Activated CD4-positive, alpha-beta memory T cell treated with anti-CD3 and anti-CD28 coated beads for 36 hours (primary cell): Measurements from ENCODE around the gene TMC3. TPM values are rescaled to one million over a fixed set of nuclear protein-coding genes. Genes with fewer than 3 reads are reported as not detected.
"Not testable (repeated sequence)": the region's sequence is repeated elsewhere in the genome, so short reads cannot be mapped to it uniquely, and the experiment has no call there.

Experiments used
- CTCF ChIA-PET: fragments of 350-600 bp; sonication (Branson Sonifier 250); formaldehyde crosslinking; loops from one replicate; lab custom pipeline; 2021; ENCODE audit warnings: antibody characterized with exemption, inconsistent platforms; lab: Charles Lee
- POLR2A ChIA-PET: fragments of 350-600 bp; sonication (Branson Sonifier 250); formaldehyde crosslinking; loops from one replicate; lab custom pipeline; 2021; ENCODE audit warnings: antibody characterized with exemption; lab: Charles Lee
- DNase-seq: peaks from one replicate; pipeline ENCODE4 v3.0.0-alpha.2; 2020
- H3K27ac Mint-ChIP-seq: one replicate; pipeline ENCODE4 v1.8.0; 2021; ENCODE audit warnings: mixed read lengths
- H3K27me3 Mint-ChIP-seq: one replicate; pipeline ENCODE4 v1.8.0; 2021; ENCODE audit warnings: mixed read lengths
- H3K36me3 Mint-ChIP-seq: one replicate; pipeline ENCODE4 v1.8.0; 2021; ENCODE audit warnings: mixed read lengths
- H3K4me1 Mint-ChIP-seq: one replicate; pipeline ENCODE4 v1.8.0; 2021; ENCODE audit warnings: low read depth, mixed read lengths
- H3K4me3 Mint-ChIP-seq: one replicate; pipeline ENCODE4 v1.8.0; 2021; ENCODE audit warnings: mild to moderate bottlenecking, mixed read lengths
- H3K9me3 Mint-ChIP-seq: one replicate; pipeline ENCODE4 v1.8.0; 2021; ENCODE audit warnings: mixed read lengths
- intact Hi-C: fragments of 100-400 bp; cut with micrococcal nuclease; formaldehyde crosslinking; loops from one replicate; pipeline ENCODE4 v1.15.1; 2023
- total RNA-seq, 2 experiments: library from RNA; stranded (reverse); gene quantifications; one replicate each; pipeline ENCODE4 v1.2.3, GENCODE V29; 2021

The TMC3 gene
- total RNA-seq, 2 experiments from 2014 or later: not detected

DNA sequence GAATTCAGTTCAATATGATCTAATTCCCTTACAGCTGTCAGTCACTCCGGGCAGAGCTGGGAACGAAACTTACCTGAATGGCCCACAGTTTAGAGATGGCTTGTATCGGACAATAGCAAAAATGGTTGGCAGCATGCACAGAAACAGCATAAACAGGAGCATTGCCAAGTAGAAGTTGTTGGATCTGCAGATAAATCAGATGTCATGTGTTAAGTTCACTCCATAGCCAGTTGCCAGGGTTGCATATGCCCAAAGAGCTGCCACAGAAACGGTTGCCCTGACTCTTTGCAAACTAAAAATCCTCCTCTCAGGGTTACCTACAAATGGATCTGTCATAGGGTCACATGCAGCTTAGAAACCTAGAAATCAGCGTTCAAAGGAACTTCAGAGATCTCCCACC, 34.7 kb downstream of the TMC3 start:
- intact Hi-C loops: loop anchor here (10.0 kb wide), 1 partner anchor 55 kb away; no protein-coding TSS in a partner anchor

DNA sequence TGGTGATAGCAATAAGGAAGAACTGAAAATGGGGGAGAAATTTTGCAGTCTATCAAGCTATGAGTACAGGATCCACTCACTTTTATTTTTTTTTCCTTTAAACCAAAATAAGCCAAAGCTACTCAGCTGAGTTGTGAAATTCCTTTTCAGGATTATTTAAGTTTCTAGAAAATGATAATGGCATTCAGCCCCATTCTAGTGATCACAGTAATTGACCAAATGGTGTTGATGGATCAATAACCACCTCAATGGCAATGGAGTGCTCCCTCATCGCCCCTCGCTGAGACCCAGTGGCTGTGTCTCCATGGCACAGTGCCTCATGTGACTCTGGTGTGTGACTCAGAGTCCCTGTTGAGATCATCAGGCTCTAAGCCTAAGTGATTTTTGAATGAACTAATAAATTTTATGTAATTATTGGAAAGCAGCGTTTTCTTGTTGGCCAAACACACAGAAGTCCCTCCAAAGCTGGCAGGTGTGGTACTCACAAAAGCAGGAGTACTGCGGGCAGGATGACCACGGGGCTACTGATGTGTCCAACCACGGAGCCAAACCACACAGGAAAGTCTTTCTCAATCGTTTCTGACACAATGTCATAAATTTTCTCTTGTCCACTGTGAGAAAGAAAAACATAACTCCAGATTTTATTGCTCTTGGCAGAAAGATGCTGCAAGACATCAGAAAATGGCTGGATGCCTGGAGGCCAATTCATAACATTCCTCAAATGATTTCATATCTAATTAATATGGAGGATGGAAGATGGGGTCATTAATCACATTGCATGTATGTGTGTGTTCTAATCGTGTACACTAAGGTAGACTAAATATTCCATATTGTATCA, 35.6 kb downstream of the TMC3 start:
- intact Hi-C loops: loop anchor here (10.0 kb wide), 1 partner anchor 56 kb away; no protein-coding TSS in a partner anchor
- POLR2A ChIA-PET: no interaction called here
- H3K4me3 Mint-ChIP-seq: no peak overlapping the region

More for the DNA sequence above, 34.7 kb downstream of the TMC3 start:
- POLR2A ChIA-PET: no interaction called here
- H3K4me1 Mint-ChIP-seq: peaks cover 8% of the 10 kb centered on the region
- H3K36me3 Mint-ChIP-seq: no peaks in the 10 kb centered on the region
- no peaks in the 10 kb centered on the region for H3K9me3 Mint-ChIP-seq
- no peak overlapping the region for H3K4me3 Mint-ChIP-seq
- H3K27ac Mint-ChIP-seq: no peak overlapping the region
- CTCF ChIA-PET: interaction anchor here (1.6 to 5.7 kb wide), 2 partner anchors 65 to 73 kb away, joined by 10 to 65 read pairs; no protein-coding TSS in a partner anchor
- H3K27me3 Mint-ChIP-seq: no peaks in the 10 kb centered on the region
- DNase-seq: no peak

DNA sequence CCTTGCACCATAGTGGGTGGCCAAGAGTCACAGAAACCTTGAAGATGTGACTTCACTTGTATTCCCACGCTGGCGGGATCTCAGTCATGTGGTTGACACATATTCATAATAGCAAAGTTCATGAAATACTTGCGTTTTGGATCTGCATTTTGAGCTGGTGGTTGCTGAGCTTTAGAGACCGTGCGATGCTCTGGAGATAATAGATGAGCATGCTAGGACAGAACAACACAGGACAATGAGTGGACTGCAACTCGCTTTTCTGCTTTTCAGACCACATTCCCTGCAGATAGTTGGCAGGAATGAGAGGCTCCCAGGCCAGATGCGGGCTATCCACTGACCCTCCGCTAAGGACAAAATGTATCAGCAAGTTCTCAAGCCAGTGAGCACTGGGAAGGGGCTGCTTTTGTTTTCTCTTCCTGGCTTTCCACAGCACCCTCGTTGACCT, 36.3 kb downstream of the TMC3 start:
- intact Hi-C loops: loop anchor here (10.0 kb wide), 1 partner anchor 57 kb away; no protein-coding TSS in a partner anchor
- CTCF ChIA-PET: interaction anchor here (0.6 to 5.7 kb wide), 7 partner anchors 14 to 413 kb away, joined by 3 to 65 read pairs (median 4); partner anchors contain the start of gene STARD5
- DNase-seq: peak; percentile 24
- Mint-ChIP-seq H3K36me3 (no peaks in the 10 kb centered on the region), H3K4me3 (no peak overlapping the region), H3K9me3 (no peaks in the 10 kb centered on the region), H3K27me3 (no peaks in the 10 kb centered on the region), H3K27ac (no peak overlapping the region), H3K4me1 (peaks cover 8% of the 10 kb centered on the region)
- POLR2A ChIA-PET: no interaction called here

More for the DNA sequence above, 35.6 kb downstream of the TMC3 start:
- no peak for DNase-seq
- CTCF ChIA-PET: interaction anchor here (0.6 to 5.7 kb wide), 7 partner anchors 55 to 414 kb away, joined by 3 to 65 read pairs (median 7); no protein-coding TSS in a partner anchor
- no peaks in the 10 kb centered on the region for H3K36me3 Mint-ChIP-seq
- H3K4me1 Mint-ChIP-seq: peaks cover 8% of the 10 kb centered on the region
- no peaks in the 10 kb centered on the region for H3K27me3 Mint-ChIP-seq
- no peak overlapping the region for H3K27ac Mint-ChIP-seq
- H3K9me3 Mint-ChIP-seq: no peaks in the 10 kb centered on the region

DNA sequence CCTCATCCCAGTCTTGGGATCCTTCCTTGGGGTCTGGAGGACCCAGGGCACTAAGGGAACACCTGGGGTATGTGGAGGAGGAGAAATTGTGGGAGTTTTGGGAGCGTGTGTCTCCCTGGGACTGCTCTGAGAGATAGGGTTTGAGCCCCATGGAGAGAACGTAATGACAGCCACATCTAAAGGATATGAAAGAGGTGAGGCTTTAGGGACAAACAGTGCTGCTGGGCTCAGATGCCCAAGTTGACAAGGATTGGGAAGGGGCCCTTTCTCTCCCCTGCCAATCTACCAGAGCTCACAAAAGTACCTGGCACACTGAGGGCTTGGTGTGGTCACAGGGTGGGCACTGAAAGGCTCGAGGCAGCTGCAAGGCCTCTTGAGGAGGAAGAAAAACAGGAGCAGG, 36.8 kb downstream of the TMC3 start:
- Mint-ChIP-seq H3K27ac (no peak overlapping the region), H3K4me1 (peaks cover 8% of the 10 kb centered on the region), H3K36me3 (no peaks in the 10 kb centered on the region), H3K27me3 (no peaks in the 10 kb centered on the region), H3K4me3 (no peak overlapping the region), H3K9me3 (no peaks in the 10 kb centered on the region)
- POLR2A ChIA-PET: no interaction called here
- CTCF ChIA-PET: interaction anchor here (0.6 to 5.7 kb wide), 18 partner anchors 12 to 360 kb away, joined by 3 to 65 read pairs (median 4); partner anchors contain the start of gene STARD5
- intact Hi-C loops: loop anchor here (10.0 kb wide), 1 partner anchor 58 kb away; no protein-coding TSS in a partner anchor
- DNase-seq: no peak

DNA sequence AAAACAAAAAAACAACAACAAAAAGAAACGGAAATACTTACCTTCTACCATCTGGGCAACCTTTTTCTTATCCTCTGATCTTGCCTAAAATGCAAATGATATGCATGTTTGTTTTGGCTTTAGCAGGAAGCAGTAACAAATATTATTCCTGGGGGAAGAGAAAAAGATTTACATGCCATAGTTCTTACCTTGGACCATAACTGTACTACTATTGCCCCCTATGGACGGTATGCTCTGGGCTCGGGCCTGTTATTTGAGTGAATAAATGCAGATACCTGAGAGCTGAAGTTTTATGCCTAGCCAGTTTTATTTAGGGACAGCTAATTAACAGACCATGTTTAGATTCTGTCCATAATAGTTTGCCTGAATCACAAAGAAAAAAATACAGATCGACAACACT, 37.4 kb downstream of the TMC3 start:
- Mint-ChIP-seq H3K36me3 (no peaks in the 10 kb centered on the region), H3K4me1 (peaks cover 8% of the 10 kb centered on the region), H3K27me3 (no peaks in the 10 kb centered on the region), H3K4me3 (no peak overlapping the region), H3K27ac (no peak overlapping the region), H3K9me3 (no peaks in the 10 kb centered on the region)
- POLR2A ChIA-PET: no interaction called here
- intact Hi-C loops: loop anchor here (10.0 kb wide), 1 partner anchor 58 kb away; no protein-coding TSS in a partner anchor
- peak; percentile 51 for DNase-seq
- CTCF ChIA-PET: interaction anchor here (0.6 to 5.7 kb wide), 18 partner anchors 11 to 359 kb away, joined by 3 to 65 read pairs (median 4); partner anchors contain the start of gene STARD5

DNA sequence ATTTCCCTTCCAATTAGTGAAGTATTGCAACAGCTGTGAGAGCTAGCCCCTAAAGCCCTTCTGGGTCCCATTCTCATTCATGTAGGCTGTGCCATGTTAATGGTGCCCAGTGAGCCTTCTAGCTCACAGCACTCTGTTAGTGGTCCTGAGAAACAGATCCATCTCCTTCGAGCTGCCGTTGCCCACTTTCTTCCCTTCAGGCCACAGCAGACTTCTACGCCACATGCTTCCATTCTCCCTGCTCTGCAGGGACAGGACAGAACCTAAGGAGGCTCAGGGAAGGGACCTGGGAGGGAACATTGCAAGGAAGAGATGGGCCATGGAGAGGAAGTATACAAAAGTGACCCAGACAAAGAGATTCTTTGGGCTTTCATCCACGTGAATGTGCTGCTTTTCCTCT, 38.4 kb downstream of the TMC3 start:
- DNase-seq: no peak
- POLR2A ChIA-PET: no interaction called here
- H3K27ac Mint-ChIP-seq: no peak overlapping the region
- H3K27me3 Mint-ChIP-seq: no peaks in the 10 kb centered on the region
- H3K4me1 Mint-ChIP-seq: peaks cover 8% of the 10 kb centered on the region
- CTCF ChIA-PET: interaction anchor here (0.5 to 5.7 kb wide), 7 partner anchors 8 to 69 kb away, joined by 3 to 65 read pairs (median 4); no protein-coding TSS in a partner anchor
- no peaks in the 10 kb centered on the region for H3K9me3 Mint-ChIP-seq
- no peaks in the 10 kb centered on the region for H3K36me3 Mint-ChIP-seq
- intact Hi-C loops: loop anchor here (10.0 kb wide), 1 partner anchor 59 kb away; no protein-coding TSS in a partner anchor
- H3K4me3 Mint-ChIP-seq: no peak overlapping the region

DNA sequence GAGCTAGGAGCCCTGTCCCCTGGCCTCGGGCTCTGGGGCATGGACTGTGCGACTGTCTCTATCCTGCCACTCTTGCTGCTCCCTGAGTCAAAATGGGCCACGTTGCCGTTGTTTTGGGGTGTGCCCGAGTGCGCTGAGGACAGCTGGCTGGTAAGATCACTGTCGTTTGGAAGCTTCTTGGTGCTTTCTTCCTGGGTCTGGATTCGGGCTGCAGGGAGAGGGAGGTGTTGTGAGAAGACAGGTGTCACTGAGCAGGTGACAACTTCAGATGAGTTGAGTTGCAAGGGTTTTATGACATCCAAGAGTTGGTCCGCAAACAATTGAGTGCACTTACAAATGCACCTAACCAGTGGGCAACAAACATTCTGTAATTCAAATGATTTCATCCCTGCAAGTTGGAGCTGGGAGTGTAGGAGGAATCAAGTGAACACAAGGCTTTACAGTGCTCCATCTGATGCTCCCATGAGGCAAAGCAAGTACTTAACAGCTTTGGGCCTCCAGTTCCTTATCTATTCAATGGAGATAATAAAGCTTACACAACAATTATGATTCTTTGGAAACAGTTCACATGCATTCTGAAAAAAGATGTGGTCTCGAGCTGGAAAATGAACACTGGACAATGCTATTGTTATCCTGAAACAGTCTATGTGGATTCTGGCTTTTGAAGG, 39.1 kb downstream of the TMC3 start:
- ChIA-PET CTCF (interaction anchor here (1.3 to 5.7 kb wide), 6 partner anchors 9 to 69 kb away, joined by 3 to 65 read pairs (median 3); no protein-coding TSS in a partner anchor), POLR2A (no interaction called here)
- intact Hi-C loops: loop anchor here (1.0 to 10.0 kb wide), 2 partner anchors 60 kb away; no protein-coding TSS in a partner anchor
- Mint-ChIP-seq H3K27ac (no peak overlapping the region), H3K36me3 (no peaks in the 10 kb centered on the region), H3K9me3 (no peaks in the 10 kb centered on the region), H3K4me3 (no peak overlapping the region), H3K27me3 (no peaks in the 10 kb centered on the region), H3K4me1 (peaks cover 8% of the 10 kb centered on the region)
- no peak for DNase-seq

DNA sequence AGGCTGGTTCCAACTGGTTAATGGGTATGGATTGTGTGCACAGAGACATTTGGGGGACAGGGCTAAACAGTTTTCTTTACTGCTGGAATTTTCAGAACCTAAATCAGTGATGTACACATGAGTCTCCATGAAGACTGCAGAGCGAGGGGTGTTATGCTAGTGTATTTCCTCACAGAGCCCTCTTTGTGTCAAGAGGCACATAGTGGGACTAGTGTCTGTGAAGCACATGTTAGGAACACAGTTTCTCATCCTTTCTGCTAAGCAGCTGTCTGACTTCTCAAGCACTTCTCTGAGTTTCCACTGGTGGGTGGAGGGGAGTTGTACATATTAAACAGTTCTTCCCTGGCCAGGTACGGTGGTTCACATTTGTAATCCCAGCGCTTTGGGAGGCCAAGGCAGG, 40.6 kb downstream of the TMC3 start:
- Mint-ChIP-seq H3K4me1 (peaks cover 8% of the 10 kb centered on the region), H3K27me3 (no peaks in the 10 kb centered on the region), H3K27ac (no peak overlapping the region), H3K9me3 (no peaks in the 10 kb centered on the region), H3K36me3 (no peaks in the 10 kb centered on the region), H3K4me3 (no peak overlapping the region)
- ChIA-PET CTCF (interaction anchor here (1.4 to 4.6 kb wide), 3 partner anchors 31 to 67 kb away, joined by 3 to 26 read pairs (median 13); no protein-coding TSS in a partner anchor), POLR2A (no interaction called here)
- intact Hi-C loops: loop anchor here (10.0 kb wide), 1 partner anchor 61 kb away; no protein-coding TSS in a partner anchor
- DNase-seq: no peak

DNA sequence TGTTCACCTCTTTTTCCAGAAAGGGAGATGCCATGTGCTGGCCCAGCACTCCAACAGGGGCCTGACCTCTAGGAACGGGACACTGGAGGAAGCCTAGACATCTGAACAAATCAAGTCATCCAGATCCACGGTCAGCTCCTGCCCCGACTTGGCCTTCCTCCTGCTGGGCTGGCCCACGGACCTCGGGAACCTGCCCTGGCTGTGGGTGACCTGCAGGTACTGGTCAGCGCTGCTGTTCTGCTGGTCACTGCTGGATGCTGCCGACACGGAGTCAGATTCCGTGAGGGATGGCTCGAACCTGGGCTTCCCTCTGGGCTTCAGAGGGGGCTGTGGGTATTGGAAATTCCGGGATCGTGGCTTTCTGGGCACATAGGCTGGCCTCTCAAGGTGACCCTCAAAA, 41.7 kb downstream of the TMC3 start:
- H3K36me3 Mint-ChIP-seq: no peaks in the 10 kb centered on the region
- H3K4me3 Mint-ChIP-seq: no peak overlapping the region
- intact Hi-C loops: loop anchor here (10.0 kb wide), 1 partner anchor 62 kb away; no protein-coding TSS in a partner anchor
- H3K27ac Mint-ChIP-seq: no peak overlapping the region
- H3K27me3 Mint-ChIP-seq: no peaks in the 10 kb centered on the region
- POLR2A ChIA-PET: no interaction called here
- DNase-seq: no peak
- no peaks in the 10 kb centered on the region for H3K9me3 Mint-ChIP-seq
- CTCF ChIA-PET: interaction anchor here (3.1 to 4.6 kb wide), 2 partner anchors 57 to 66 kb away, joined by 13 to 26 read pairs; no protein-coding TSS in a partner anchor
- peaks cover 5% of the 10 kb centered on the region for H3K4me1 Mint-ChIP-seq

DNA sequence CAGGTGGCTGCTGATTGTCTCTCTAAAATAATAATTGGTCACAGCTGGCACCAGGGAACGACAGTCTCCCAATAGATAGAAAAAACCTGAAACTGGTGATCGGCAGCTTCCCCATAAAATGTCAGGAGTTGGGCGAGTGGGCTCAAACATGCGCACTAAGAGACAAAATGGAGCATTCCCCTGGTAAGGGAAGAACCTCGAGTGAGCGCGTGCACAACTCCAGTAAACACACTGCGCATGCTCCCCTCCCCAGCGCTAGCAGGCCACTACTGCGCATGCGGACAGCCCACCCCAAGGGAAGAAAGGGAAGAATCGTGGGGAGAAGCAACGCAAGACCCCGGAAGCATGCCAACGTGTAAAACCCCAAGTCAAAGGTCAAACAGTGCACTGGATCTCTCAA, 42.4 kb downstream of the TMC3 start:
- no peak overlapping the region for H3K27ac Mint-ChIP-seq
- DNase-seq: no peak
- CTCF ChIA-PET: interaction anchor here (3.1 to 4.6 kb wide), 2 partner anchors 57 to 65 kb away, joined by 13 to 26 read pairs; no protein-coding TSS in a partner anchor
- intact Hi-C loops: loop anchor here (10.0 kb wide), 1 partner anchor 63 kb away; no protein-coding TSS in a partner anchor
- no peaks in the 10 kb centered on the region for H3K9me3 Mint-ChIP-seq
- no peak overlapping the region for H3K4me3 Mint-ChIP-seq
- H3K27me3 Mint-ChIP-seq: no peaks in the 10 kb centered on the region
- peaks cover 2% of the 10 kb centered on the region for H3K4me1 Mint-ChIP-seq
- no peaks in the 10 kb centered on the region for H3K36me3 Mint-ChIP-seq
- POLR2A ChIA-PET: no interaction called here

DNA sequence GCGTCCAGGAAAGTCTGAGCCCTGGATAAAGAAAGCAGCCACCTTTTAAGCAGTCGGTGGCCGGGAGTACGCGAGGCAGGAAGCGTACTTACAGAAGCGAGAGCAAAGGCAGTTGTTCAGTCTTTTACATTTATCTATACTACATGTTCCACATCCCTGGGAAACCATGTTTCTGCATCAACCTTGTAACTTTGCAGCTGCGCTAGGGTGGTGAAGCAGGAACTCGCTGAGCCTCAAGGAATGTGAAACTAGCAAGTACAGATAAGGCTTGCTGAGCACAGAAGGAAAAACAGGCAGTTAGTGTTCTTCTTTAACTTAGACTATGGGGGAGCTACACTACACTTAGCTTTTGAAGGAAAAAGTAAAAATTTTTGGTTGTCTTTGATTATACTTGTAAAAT, 42.9 kb downstream of the TMC3 start:
- H3K4me3 Mint-ChIP-seq, H3K9me3 Mint-ChIP-seq, H3K27me3 Mint-ChIP-seq, POLR2A ChIA-PET, DNase-seq, H3K36me3 Mint-ChIP-seq, H3K4me1 Mint-ChIP-seq, H3K27ac Mint-ChIP-seq: not testable (repeated sequence)
- intact Hi-C loops: loop anchor here (10.0 kb wide), 1 partner anchor 64 kb away; no protein-coding TSS in a partner anchor
- CTCF ChIA-PET: interaction anchor here (3.1 to 4.6 kb wide), 2 partner anchors 56 to 65 kb away, joined by 13 to 26 read pairs; no protein-coding TSS in a partner anchor
